Renal cortical epithelial cell (primary cell): ENCODE measurements around the gene ZNF438. TPM values are rescaled to one million over a fixed set of nuclear protein-coding genes. Genes with fewer than 3 reads are reported as not detected.
"Not testable (repeated sequence)": the region's sequence is repeated elsewhere in the genome, so short reads cannot be mapped to it uniquely, and the experiment has no call there.

Source experiments
- DNase-seq: peaks from one replicate; pipeline ENCODE4 v3.0.0-alpha.2; 2011; ENCODE audit warnings: low read depth
- total RNA-seq: library from RNA; depleted of rRNA; stranded (reverse); fragments of >200 nt; gene quantifications from 2 replicates; pipeline ENCODE4 v1.2.3, GENCODE V29; 2014

The ZNF438 gene
- total RNA-seq, 1 donor from 2014 or later = 3.9 TPM

- no peak for DNase-seq
These were observed 226.6 kb downstream of the ZNF438 start for GRCh38 chr10:30805061-30805460.

DNA sequence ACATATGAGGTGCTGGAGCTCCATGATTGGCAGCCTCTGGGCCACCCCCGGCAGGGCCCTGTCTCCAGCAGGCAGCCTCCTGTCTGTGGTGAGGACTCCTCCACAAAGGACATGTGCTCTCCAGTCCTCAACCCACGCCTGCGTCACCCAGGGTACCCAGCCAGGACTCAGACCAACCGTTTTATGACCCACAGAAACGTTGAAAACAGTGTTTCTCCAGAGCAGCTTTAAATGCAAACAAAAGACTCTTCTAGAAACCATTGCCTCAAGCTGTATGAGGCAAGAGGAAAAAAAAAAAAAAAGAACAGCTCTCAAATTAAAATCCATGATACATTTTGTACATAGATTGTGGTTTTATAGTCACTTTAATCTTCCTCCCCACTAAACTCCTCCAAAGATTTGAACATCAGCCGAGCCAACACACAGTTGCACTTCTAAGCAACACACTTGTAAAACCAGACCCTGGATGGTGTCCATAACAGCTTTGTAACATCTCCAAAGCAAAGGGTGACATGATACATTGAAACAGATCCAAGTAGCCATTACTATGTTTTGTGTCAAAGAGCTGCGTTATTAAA lies 227.1 kb downstream of the ZNF438 start:
- DNase-seq = no peak

DNA sequence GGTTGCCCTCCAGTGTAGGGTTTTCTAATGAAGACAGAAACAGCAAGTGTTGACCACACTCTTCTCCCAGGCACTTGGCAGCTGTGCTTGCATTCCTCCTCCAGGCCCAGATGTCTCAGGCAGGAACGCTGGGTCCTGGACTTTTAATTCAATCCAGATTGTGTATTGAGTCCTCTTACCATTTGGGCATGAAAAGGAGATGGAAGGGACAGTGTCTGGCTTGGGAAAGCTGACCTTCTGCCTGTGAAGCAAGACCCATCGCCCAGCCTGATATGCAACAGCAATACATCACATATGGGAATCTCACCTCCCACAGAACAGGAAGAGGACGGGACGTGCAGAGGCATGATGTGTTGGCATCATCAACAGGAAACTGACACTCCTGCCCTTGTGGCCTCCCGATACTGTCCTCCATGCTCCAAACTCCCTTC lies 227.8 kb downstream of the ZNF438 start:
- DNase-seq = no peak

DNA sequence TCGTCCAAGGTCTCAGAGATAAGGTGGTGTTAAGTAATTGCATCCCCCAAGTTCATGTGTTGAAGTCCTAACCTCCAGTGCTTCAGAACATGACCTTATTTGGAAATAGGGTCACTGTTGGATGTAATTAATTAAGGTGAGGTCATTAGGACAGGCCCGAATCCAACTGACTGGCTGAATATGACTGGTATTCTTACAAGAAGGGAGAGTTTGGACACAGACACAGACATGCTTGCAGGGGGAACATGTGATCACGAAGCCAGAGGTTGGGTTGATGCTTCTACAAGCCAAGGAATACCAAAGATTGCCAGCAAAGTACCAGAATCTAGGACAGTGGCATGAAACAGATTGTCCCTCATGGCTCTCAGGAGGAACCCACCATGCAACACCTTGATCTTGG lies 228.6 kb downstream of the ZNF438 start:
- no peak for DNase-seq

DNA sequence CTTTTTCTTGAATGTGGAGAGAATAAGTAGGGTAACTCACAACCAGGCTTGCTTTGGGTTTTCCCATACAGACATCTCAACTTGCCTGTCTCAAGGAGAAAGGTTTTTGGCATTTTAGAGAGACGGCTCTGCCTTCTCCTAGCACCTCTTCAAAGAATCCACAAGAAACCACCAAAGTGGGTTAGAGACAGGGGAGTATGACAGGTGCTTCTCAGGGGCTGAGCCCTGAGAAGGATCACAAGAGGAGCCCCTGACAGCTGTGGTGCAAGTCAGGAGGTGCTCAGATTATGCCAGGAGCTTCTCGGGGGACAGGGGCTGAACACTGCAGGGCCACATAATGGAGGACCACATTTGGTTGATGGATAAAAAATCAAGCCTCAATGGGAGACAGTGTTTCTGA lies 231.3 kb downstream of the ZNF438 start:
- DNase-seq = no peak

- no peak for DNase-seq
These were observed 232.9 kb downstream of the ZNF438 start for GRCh38 chr10:30798646-30799185.

GRCh38 chr10:30795024-30795423 lies 236.6 kb downstream of the ZNF438 start:
- not testable (repeated sequence) for DNase-seq
